AG04450 (cell line): ENCODE results near the gene PIGV. TPM values are rescaled to one million over a fixed set of nuclear protein-coding genes. Genes with fewer than 3 reads are reported as not detected.

Experiments used
- CTCF ChIA-PET: fragments of 300-600, 350-600 bp; formaldehyde crosslinking; extraction: SDS; loops from one replicate; lab custom pipeline; 2022; ENCODE audit warnings: antibody characterized with exemption, inconsistent platforms; lab: Charles Lee
- POLR2A ChIA-PET: fragments of 350-600 bp; formaldehyde crosslinking; extraction: SDS; loops from one replicate; lab custom pipeline; 2021; ENCODE audit warnings: antibody characterized with exemption, inconsistent platforms; lab: Yijun Ruan, JAX
- DNase-seq: peaks from one replicate; pipeline ENCODE4 v3.0.0-alpha.2; 2011; ENCODE audit warnings: low read depth, low spot score
- H3K27ac ChIP-seq: one replicate; pipeline ENCODE4 v1.5.1; 2012; ENCODE audit warnings: low read depth, low read length, control low read depth
- H3K27me3 ChIP-seq: one replicate; pipeline ENCODE4 v1.6.0; 2012; ENCODE audit warnings: low read length; ENCODE audit not compliant: control insufficient read depth, insufficient read depth
- H3K4me3 ChIP-seq: 2 replicates; pipeline ENCODE4 v1.5.1; 2011; ENCODE audit warnings: mild to moderate bottlenecking, low read depth, low read length, control low read depth
- H3K9me3 ChIP-seq: 2 replicates; pipeline ENCODE4 v1.5.1; 2012; ENCODE audit warnings: low read length; ENCODE audit not compliant: control insufficient read depth, insufficient read depth
- CTCF ChIP-seq: IDR thresholded peaks from 2 replicates; pipeline ENCODE4 v1.5.1; 2011; ENCODE audit warnings: low read depth, low read length, control low read depth, inconsistent platforms
- polyA plus RNA-seq: library from polyadenylated mRNA; depleted of rRNA; stranded (reverse); fragments of >200 nt; gene quantifications from 2 replicates; pipeline ENCODE4 v1.2.3, GENCODE V29; 2011

The PIGV gene
- polyA plus RNA-seq, 1 experiment, result 17.8 TPM

- no peak overlapping the region for H3K4me3 ChIP-seq
- H3K27ac ChIP-seq, result no peak overlapping the region
- no peak for TF ChIP-seq CTCF
- ChIA-PET POLR2A (interaction anchor here (0.9 to 1.2 kb wide), 2 partner anchors 31 to 158 kb away, joined by 4 to 8 read pairs; no protein-coding TSS in a partner anchor), CTCF (interaction anchor here (0.6 to 1.7 kb wide), 2 partner anchors 40 to 140 kb away, joined by 3 to 5 read pairs; no protein-coding TSS in a partner anchor)
- DNase-seq, result no peak
- H3K9me3 ChIP-seq, result no peaks in the 10 kb centered on the region
- H3K27me3 ChIP-seq, result no peaks in the 10 kb centered on the region
Measured at GRCh38 chr1:26748351-26748750, 39.4 kb upstream of the PIGV start.

GRCh38 chr1:26749458-26749857, 38.3 kb upstream of the PIGV start:
- ChIA-PET CTCF (no interaction called here), POLR2A (no interaction called here)
- DNase-seq, result no peak
- Histone ChIP-seq H3K9me3 (no peaks in the 10 kb centered on the region), H3K27ac (no peak overlapping the region), H3K27me3 (no peaks in the 10 kb centered on the region), H3K4me3 (no peak overlapping the region)
- TF ChIP-seq CTCF, result no peak

- ChIA-PET POLR2A (interaction anchor here (0.6 kb wide), 1 partner anchor 27 kb away, joined by 3 read pairs; no protein-coding TSS in a partner anchor), CTCF (no interaction called here)
- DNase-seq, result no peak
- no peak for TF ChIP-seq CTCF
- Histone ChIP-seq H3K27ac (no peak overlapping the region), H3K27me3 (no peaks in the 10 kb centered on the region), H3K9me3 (no peaks in the 10 kb centered on the region), H3K4me3 (no peak overlapping the region)
Measured at GRCh38 chr1:26750428-26750827, 37.3 kb upstream of the PIGV start.

GRCh38 chr1:26752519-26752918, 35.2 kb upstream of the PIGV start:
- CTCF ChIA-PET, result no interaction called here
- Histone ChIP-seq H3K27ac (no peak overlapping the region), H3K4me3 (no peak overlapping the region), H3K9me3 (no peaks in the 10 kb centered on the region), H3K27me3 (no peaks in the 10 kb centered on the region)
- TF ChIP-seq CTCF, result no peak
- DNase-seq, result no peak
- POLR2A ChIA-PET, result no interaction called here

GRCh38 chr1:26754086-26754874, 33.5 kb upstream of the PIGV start:
- Histone ChIP-seq H3K27me3 (no peaks in the 10 kb centered on the region), H3K4me3 (no peak overlapping the region), H3K9me3 (no peaks in the 10 kb centered on the region), H3K27ac (no peak overlapping the region)
- no peak for DNase-seq
- no peak for TF ChIP-seq CTCF
- ChIA-PET POLR2A (interaction anchor here (0.6 kb wide), 1 partner anchor 18 kb away, joined by 7 read pairs; no protein-coding TSS in a partner anchor), CTCF (interaction anchor here (0.6 kb wide), 1 partner anchor 132 kb away, joined by 3 read pairs; no protein-coding TSS in a partner anchor)
